ENCODE data around the gene TP63. TPM values are rescaled to one million over a fixed set of nuclear protein-coding genes. Genes with fewer than 3 reads are reported as not detected.

The TP63 gene
- total RNA-seq, 1 experiment from 2014 or later, result 3.6 TPM

GRCh38 chr3:189673535-189673934 is 42.3 kb downstream of the TP63 start:
- Histone ChIP-seq H3K27me3 (ENCODE audit: insufficient read depth, low read depth) (no peaks in the 10 kb centered on the region), H3K9me3 (ENCODE audit: insufficient read depth, low read depth) (peaks cover 18% of the 10 kb centered on the region; the same call in 1 of the 2 replicates), H3K36me3 (ENCODE audit: low read depth) (no peaks in the 10 kb centered on the region; the same call in 1 of the 2 replicates), H3K27ac (no peak overlapping the region), H2AFZ (no peak overlapping the region), H3K4me3 (no peak overlapping the region), H3K4me1 (replicated peaks; ENCODE audit: insufficient read depth) (no peaks in the 10 kb centered on the region), H3K9me2 (ENCODE audit: insufficient read depth) (no peaks in the 10 kb centered on the region), H4K20me1 (ENCODE audit: insufficient read depth) (no peaks in the 10 kb centered on the region), H3K79me2 (ENCODE audit: low read depth) (no peaks in the 10 kb centered on the region), H3K4me2 (no peak overlapping the region), H3F3A (ENCODE audit: insufficient read depth, low read depth) (no peaks in the 10 kb centered on the region)
- TF ChIP-seq EZH2 (IDR thresholded peaks at IDR 0.05; ENCODE audit: low read depth) (no peak), CTCF (conservative IDR thresholded peaks at IDR 0.05) (no peak)
- no peak for DNase-seq
- BruUV-seq (replicated peaks), result no TSS peak
- ChIA-PET POLR2A (ENCODE audit: unreplicated experiment) (no interaction called here), CTCF (no interaction called here)
- intact Hi-C loops (cut with micrococcal nuclease; ENCODE audit: unreplicated experiment), result no loop called here

GRCh38 chr3:189674249-189674913 is 43.2 kb downstream of the TP63 start:
- no peaks in the 10 kb centered on the region for H3K27me3 ChIP-seq (ENCODE audit: insufficient read depth, low read depth)
- no peaks in the 10 kb centered on the region for H3F3A ChIP-seq (ENCODE audit: insufficient read depth, low read depth)
- DNase-seq, result no peak
- no peaks in the 10 kb centered on the region for H3K9me2 ChIP-seq (ENCODE audit: insufficient read depth)
- H3K4me2 ChIP-seq, result no peak overlapping the region
- peaks cover 13% of the 10 kb centered on the region; the same call in 1 of the 2 replicates for H3K9me3 ChIP-seq (ENCODE audit: insufficient read depth, low read depth)
- no peak overlapping the region for H3K4me3 ChIP-seq
- ChIA-PET CTCF (interaction anchor here (0.5 kb wide), 1 partner anchor 162 kb away, joined by 3 read pairs; no protein-coding TSS in a partner anchor), POLR2A (ENCODE audit: unreplicated experiment) (no interaction called here)
- intact Hi-C loops (cut with micrococcal nuclease; ENCODE audit: unreplicated experiment), result no loop called here
- no peak overlapping the region for H3K27ac ChIP-seq
- no peaks in the 10 kb centered on the region for H3K4me1 ChIP-seq (replicated peaks; ENCODE audit: insufficient read depth)
- no peak for TF ChIP-seq CTCF (conservative IDR thresholded peaks at IDR 0.05)
- no peak for TF ChIP-seq EZH2 (IDR thresholded peaks at IDR 0.05; ENCODE audit: low read depth)
- H3K36me3 ChIP-seq (ENCODE audit: low read depth), result no peaks in the 10 kb centered on the region; the same call in 1 of the 2 replicates
- no TSS peak for BruUV-seq (replicated peaks)
- H2AFZ ChIP-seq, result no peak overlapping the region
- H4K20me1 ChIP-seq (ENCODE audit: insufficient read depth), result no peaks in the 10 kb centered on the region
- H3K79me2 ChIP-seq (ENCODE audit: low read depth), result no peaks in the 10 kb centered on the region

GRCh38 chr3:189677667-189678066 is 46.5 kb downstream of the TP63 start:
- Histone ChIP-seq H3K9me3 (ENCODE audit: insufficient read depth, low read depth) (peaks cover 5% of the 10 kb centered on the region; the same call in 1 of the 2 replicates), H4K20me1 (ENCODE audit: insufficient read depth) (no peaks in the 10 kb centered on the region), H3K27me3 (ENCODE audit: insufficient read depth, low read depth) (no peaks in the 10 kb centered on the region), H3K79me2 (ENCODE audit: low read depth) (no peaks in the 10 kb centered on the region), H3K4me1 (replicated peaks; ENCODE audit: insufficient read depth) (no peaks in the 10 kb centered on the region), H3K4me2 (no peak overlapping the region), H2AFZ (no peak overlapping the region), H3K9me2 (ENCODE audit: insufficient read depth) (no peaks in the 10 kb centered on the region), H3K4me3 (no peak overlapping the region), H3F3A (ENCODE audit: insufficient read depth, low read depth) (no peaks in the 10 kb centered on the region), H3K36me3 (ENCODE audit: low read depth) (no peaks in the 10 kb centered on the region; the same call in 1 of the 2 replicates), H3K27ac (no peak overlapping the region)
- ChIA-PET POLR2A (ENCODE audit: unreplicated experiment) (no interaction called here), CTCF (no interaction called here)
- intact Hi-C loops (cut with micrococcal nuclease; ENCODE audit: unreplicated experiment), result no loop called here
- BruUV-seq (replicated peaks), result no TSS peak
- no peak for DNase-seq
- TF ChIP-seq EZH2 (IDR thresholded peaks at IDR 0.05; ENCODE audit: low read depth) (no peak), CTCF (conservative IDR thresholded peaks at IDR 0.05) (no peak)

Data from PC-9 (cell line).